ENCODE measurements around the gene GXYLT2. TPM values are rescaled to one million over a fixed set of nuclear protein-coding genes. Genes with fewer than 3 reads are reported as not detected.

Gene GXYLT2
- total RNA-seq, 2 donors from 2014 or later: 7.7 to 20.9 TPM

DNA sequence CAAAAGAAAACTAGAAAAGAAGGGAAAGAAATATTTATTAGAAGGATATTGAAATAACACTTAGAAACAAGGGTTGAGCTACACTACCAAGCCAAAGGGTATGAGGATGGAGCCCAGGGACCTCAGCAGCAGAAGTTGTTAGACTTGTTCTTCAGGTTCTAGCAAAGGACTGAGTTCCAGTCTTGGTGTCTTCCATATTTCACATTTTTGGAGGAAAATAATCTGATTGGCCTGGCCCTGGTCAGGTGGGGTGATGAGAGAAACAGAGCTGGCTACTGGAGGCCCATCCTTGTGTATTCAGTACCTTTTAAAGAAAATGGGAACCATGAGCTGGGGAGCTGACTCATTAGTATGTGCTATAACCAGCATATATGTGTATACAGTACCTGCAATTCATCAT lies 137.0 kb downstream of the GXYLT2 start:
- no peaks in the 10 kb centered on the region for H3K9me3 ChIP-seq
- intact Hi-C loops (cut with DNase I): no loop called here
- no peaks in the 10 kb centered on the region for H3K36me3 ChIP-seq
- H3K27me3 ChIP-seq (replicated peaks; ENCODE audit: insufficient read depth): no peaks in the 10 kb centered on the region
- TF ChIP-seq POLR2A (IDR thresholded peaks at IDR 0.05): no peak
- TF ChIP-seq POLR2AphosphoS5 (IDR thresholded peaks at IDR 0.05): no peak
- TF ChIP-seq, protein P1, sequence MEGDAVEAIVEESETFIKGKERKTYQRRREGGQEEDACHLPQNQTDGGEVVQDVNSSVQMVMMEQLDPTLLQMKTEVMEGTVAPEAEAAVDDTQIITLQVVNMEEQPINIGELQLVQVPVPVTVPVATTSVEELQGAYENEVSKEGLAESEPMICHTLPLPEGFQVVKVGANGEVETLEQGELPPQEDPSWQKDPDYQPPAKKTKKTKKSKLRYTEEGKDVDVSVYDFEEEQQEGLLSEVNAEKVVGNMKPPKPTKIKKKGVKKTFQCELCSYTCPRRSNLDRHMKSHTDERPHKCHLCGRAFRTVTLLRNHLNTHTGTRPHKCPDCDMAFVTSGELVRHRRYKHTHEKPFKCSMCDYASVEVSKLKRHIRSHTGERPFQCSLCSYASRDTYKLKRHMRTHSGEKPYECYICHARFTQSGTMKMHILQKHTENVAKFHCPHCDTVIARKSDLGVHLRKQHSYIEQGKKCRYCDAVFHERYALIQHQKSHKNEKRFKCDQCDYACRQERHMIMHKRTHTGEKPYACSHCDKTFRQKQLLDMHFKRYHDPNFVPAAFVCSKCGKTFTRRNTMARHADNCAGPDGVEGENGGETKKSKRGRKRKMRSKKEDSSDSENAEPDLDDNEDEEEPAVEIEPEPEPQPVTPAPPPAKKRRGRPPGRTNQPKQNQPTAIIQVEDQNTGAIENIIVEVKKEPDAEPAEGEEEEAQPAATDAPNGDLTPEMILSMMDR (IDR thresholded peaks at IDR 0.05): no peak
- DNase-seq (ENCODE audit: low spot score): no peak
- no peak overlapping the region for H3K27ac ChIP-seq
- no peak overlapping the region for H3K4me3 ChIP-seq
- H3K4me1 ChIP-seq (replicated peaks): no peaks in the 10 kb centered on the region

DNA sequence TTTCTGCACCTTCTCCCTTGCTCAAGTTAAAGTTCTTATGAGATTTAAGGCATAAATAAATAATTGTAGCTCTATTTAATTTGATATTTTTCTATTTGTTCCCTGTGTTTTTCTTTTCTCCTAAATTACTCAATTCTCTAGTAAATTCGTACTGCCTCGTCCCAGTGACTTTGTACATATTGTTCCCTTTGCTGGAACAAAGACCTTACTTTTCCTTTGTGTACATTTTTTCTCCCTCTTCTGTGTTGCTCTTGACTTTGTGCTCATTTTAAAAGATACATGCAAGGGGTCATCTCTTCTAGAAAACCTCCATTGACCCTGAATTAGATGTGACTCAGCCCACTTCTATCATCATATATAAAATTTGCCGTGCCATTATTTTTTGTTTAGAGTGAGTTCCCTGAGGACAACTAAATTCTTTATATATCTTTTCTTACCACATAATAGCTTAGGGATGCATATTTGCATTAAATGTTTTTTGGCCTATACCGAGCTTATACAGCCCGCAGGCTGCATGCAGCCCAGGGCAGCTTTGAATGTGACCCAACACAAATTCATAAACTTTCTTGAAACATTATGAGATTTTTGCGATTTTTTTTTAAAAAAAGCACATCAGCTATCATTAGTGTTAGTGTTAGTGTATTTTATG lies 138.4 kb downstream of the GXYLT2 start:
- no peak for TF ChIP-seq POLR2A (IDR thresholded peaks at IDR 0.05)
- TF ChIP-seq, protein P1 (IDR thresholded peaks at IDR 0.05): no peak
- no peak for TF ChIP-seq POLR2AphosphoS5 (IDR thresholded peaks at IDR 0.05)
- no peak for DNase-seq (ENCODE audit: low spot score)
- no peaks in the 10 kb centered on the region for H3K4me1 ChIP-seq (replicated peaks)
- no peaks in the 10 kb centered on the region for H3K9me3 ChIP-seq
- intact Hi-C loops (cut with DNase I): no loop called here
- no peaks in the 10 kb centered on the region for H3K36me3 ChIP-seq
- H3K27me3 ChIP-seq (replicated peaks; ENCODE audit: insufficient read depth): no peaks in the 10 kb centered on the region
- H3K27ac ChIP-seq: no peak overlapping the region
- H3K4me3 ChIP-seq: no peak overlapping the region
- 62% methylated on average over 6 of the region's 6 CpGs for WGBS

Small RNAs within 50 kb of the gene (small RNA-seq; reads per million reads assigned to genes)
- 0 reads per million in 2 donors for gene RF00017

Other genes with a start within 250 kb of the GXYLT2 start
- gene SHQ1, start 39.6 kb upstream of the GXYLT2 start, total RNA-seq: 10 to 100 TPM; 12.9 to 31.9 TPM
- 10 to 100 TPM; 29.6 to 41.8 TPM for gene PPP4R2, start 108.8 kb downstream of the GXYLT2 start, total RNA-seq
- gene EBLN2, start 173.6 kb downstream of the GXYLT2 start, total RNA-seq: 1 to 10 TPM in 1 of 2 donors, under 1 TPM in 1; 0.82 to 4.1 TPM

All from prostate gland (tissue), 2 donors.